Stimulated activated CD4-positive, alpha-beta T cell treated with anti-CD3 and anti-CD28 coated beads, TNF-alpha, amount 100 ng/mL, for 1 hour (primary cell): Measurements from ENCODE around the gene KCNIP4.

Source experiments
- DNase-seq, 3 donors: peaks; one replicate each; pipeline ENCODE4 v3.0.0-alpha.2; 2020; ENCODE audit warnings: low read depth in 3 of 3, low spot score in 1 of 3

Gene KCNIP4

DNA sequence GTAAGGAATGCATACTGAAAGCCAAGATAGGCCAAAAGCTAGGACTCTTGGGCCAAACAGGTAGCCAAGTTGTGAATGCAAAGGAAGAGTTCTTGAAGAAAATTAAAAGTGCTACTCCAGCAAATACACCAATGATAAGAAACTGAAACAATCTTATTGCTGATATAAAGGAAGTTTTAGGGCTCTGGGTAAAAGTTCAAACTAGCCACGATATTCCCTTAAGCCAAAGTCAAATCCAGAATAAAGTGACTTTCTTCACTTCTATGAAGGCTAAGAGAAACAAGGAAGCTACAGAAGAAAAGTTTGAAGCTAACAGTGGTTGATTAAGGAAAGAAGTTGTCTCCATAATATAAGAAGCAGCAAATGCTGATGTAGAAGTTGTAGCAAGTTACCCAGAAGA is 850.7 kb downstream of the KCNIP4 start:
- no peak for DNase-seq

DNA sequence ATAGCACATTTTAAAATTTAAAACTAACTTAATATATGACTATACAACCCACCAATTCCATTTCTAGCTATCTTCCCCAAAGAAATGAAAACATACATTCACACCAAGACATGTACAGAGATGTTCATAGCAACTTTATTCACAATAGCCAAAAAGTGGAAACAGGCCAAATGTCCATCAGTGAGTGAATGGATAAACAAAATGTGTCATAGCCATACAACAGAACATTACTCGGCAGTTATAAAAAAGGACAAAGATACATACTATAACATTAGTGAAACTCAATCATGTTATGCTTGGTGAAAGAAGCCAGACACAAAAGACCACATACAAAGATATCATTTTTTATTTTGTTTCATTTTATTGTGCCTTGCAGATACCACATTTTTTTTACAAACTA is 851.5 kb downstream of the KCNIP4 start:
- no peak for DNase-seq

DNA sequence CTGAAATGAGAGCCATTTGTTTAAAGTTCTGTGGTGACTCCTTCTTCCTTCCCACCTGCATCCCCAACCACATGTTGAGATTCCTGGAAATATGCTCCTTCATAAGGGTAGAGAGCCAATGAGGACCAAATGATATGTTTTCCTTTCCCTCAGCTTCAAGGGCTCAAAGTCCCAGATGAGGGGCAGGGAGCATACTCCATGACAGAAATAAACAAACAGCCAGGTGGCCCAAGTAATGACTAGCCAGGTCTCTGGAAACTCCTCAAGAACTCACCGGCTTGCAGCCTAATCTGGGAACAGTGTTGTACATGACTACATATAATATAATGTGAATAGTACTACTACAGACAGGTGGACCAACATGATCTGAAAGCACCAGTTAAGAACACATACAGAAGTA is 856.0 kb downstream of the KCNIP4 start:
- no peak for DNase-seq

- no peak for DNase-seq
Measured at GRCh38 chr4:21090094-21090666, 858.4 kb downstream of the KCNIP4 start.

DNA sequence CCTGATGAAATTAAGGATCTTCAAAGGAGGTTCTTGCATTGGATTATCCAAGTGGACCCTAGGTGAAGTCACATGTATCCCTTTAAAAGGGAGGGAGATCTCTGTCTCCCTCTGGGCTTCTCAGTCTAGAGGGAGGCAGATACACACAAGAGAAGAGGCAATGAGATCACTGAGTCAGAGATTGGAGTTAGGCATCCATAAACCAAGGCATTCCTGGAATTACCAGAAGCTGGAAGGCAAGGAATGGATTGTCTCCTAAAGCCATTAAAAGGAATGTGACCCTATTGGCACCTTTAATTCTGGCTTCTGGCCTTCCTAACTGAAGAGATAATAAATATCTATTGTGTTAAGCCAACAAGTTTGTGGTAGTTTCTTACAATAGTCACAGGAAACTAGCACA is 865.2 kb downstream of the KCNIP4 start:
- no peak for DNase-seq

GRCh38 chr4:21077967-21078366 is 870.6 kb downstream of the KCNIP4 start:
- DNase-seq, result no peak

DNA sequence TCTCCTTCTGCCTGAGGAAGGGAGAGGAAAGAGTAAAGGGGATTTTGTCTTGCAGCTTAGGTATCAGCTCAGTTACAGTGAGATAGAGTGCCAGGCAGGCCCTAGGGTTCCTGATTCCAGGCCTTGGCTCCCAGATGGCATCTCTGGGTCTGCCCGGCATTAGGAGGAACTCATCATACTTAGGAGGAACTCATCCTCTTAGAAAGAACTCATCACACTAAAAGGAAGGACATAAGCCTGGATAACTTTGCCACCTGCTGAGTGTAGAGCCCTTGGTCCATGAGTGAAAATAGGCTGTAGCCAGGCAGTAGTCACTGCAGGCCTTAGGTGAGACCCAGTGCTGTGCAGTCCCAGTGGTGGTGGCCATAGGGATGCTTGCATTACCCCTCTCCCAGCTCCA is 881.2 kb downstream of the KCNIP4 start:
- no peak for DNase-seq

GRCh38 chr4:21061902-21062301 is 886.7 kb downstream of the KCNIP4 start:
- no peak for DNase-seq

- no peak for DNase-seq
Measured at GRCh38 chr4:21046141-21046540, 902.4 kb downstream of the KCNIP4 start.

DNA sequence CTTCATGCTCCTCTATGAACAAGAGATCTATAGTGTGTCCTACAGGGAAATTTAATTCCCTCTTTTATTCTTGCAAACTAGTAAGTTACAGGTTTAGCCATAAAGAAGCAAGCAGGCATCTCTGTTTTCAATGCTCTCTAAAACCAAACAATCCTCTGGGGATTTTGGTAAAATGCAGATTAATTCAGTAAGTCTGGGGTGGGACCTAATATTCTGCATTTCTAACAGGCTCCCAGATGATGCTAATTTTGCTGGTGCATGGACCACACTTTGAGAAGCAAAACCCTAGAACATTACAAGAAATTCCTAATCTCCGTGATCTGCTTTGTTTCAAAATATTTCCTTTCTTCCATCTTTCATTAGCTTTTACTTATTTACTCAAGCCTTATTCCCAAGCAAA is 903.5 kb downstream of the KCNIP4 start:
- no peak for DNase-seq

DNA sequence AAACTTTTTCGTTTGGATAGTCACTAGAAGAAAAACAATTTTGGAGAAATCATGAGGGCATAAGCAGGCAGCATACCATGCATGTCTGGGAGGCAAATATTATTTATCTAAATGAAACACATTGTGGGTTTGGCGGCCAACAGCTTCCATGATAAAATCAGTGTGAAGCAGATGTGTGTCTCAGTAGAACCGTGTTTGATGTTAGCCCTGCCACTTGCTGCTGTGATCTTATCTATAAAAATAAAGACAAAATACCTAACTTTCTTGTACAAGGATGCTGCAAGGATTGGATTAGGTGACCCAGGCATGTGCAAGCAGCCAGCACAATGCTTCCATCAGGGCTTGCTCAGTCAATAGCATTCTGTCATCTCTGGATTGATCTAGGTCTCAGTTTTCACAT is 906.9 kb downstream of the KCNIP4 start:
- no peak for DNase-seq

GRCh38 chr4:21034728-21035127 is 913.8 kb downstream of the KCNIP4 start:
- DNase-seq, result no peak

GRCh38 chr4:21032089-21032645 is 916.4 kb downstream of the KCNIP4 start:
- no peak for DNase-seq

GRCh38 chr4:21018817-21019216 is 929.8 kb downstream of the KCNIP4 start:
- DNase-seq, result no peak

- no peak for DNase-seq
Measured at GRCh38 chr4:21013501-21013900, 935.1 kb downstream of the KCNIP4 start.

DNA sequence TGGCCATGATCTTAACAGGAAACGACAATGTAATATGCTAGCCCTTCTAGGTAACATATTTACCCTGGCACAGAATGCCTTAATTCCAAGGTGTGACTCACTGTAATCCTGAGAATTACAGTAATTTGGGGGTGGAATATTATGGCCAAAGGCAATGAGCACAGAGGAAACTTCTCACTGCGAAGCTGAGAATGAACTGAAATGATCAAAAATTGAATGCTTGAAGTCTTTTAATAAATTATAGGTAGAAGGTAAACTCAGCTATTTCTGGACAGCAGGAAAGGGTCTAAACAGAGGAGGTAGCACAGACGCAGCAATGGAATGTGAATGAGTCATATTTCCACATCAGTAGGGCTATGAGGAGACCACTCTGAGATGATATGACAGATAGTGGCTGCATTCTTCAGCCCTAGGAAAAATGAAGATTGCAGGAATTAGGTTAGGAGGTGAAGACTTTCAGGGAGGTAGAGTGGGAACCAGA is 935.7 kb downstream of the KCNIP4 start:
- no peak for DNase-seq

DNA sequence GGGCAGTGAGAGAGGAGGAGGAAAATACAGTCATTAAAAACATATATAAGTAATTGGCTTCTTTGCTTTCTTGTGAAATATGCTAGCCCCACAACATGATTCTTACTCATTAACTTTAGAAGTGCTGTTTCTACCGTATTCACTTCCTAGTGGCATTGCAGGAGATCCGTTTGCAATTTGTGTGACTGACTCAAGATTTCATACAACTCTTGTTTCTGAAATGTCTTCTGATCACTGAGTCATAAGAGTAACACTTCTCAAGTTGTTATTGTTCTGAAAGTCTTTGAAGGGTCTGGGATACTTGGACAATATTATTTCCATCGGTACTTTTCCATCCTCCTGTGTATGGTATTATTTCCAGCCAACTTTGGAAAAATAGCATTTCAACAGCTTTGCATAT is 937.5 kb downstream of the KCNIP4 start:
- no peak for DNase-seq

GRCh38 chr4:21009956-21010355 is 938.6 kb downstream of the KCNIP4 start:
- DNase-seq, result no peak

GRCh38 chr4:21005647-21006046 is 942.9 kb downstream of the KCNIP4 start:
- DNase-seq, result no peak

DNA sequence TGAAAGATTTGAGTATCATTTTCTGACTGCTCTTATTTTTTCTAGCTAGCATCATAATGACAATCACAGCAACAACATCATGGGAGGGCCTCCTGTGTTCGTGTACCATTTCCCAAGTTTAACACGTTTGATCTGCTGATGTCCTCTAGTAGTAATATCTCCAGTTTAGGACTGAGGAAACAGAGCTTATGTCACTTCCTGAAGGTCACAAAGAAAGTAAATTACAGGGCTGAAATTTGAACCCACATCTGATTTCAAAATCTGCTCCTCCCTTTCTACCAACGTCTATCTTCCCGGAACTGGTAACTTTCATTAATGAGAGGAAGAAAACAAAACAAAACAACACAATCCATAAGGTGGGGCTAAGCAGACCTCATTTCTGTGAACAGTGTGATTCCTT is 945.6 kb downstream of the KCNIP4 start:
- no peak for DNase-seq

DNA sequence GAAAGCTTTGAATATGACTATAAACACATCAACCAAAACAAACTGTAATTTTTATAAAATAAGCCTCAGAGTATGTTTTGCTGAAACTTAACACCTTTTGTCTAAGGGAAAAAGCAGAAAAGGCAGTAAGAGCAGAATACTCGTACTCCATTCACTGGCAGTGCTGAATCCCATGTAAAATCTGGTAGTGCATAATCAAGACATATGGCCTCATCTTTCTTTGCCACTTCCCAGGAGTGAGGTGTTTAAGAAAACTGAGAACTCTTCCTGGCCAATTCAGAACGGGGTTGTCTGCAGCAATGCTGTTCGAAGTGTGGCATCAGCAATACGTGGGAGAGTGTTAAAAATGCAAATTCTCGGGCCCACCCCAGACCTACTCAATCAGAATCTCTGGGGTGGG is 946.3 kb downstream of the KCNIP4 start:
- DNase-seq, result no peak

DNA sequence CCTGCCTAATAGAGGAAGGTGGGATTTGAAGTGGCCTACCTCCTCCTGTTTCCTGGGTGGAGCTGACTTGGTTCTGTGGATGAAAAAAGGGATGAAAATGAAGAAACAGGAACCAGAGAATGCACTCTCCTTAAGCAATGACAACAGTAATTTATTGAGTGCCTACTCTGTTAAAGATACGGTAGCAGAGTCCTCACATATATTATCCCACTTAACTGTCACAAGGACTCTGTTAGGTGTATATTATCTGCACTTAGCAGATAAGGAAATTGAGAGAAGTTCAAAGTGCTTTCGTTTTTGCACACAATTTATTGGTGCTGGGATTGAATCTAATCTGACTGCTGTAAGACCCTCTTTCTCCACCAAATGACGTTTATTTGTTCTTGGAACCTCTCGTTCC is 947.1 kb downstream of the KCNIP4 start:
- no peak for DNase-seq

GRCh38 chr4:20997886-20998285 is 950.7 kb downstream of the KCNIP4 start:
- no peak for DNase-seq
